Activated naive CD8-positive, alpha-beta T cell treated with anti-CD3 and anti-CD28 coated beads, Interleukin-2, amount 50 U/mL, for 24 hours (primary cell): ENCODE data around the gene TPBGL.

ENCODE experiments used
- ATAC-seq: fragments of 150-1000 bp; cut with Tn5 transposase; one replicate; pipeline ENCODE4 v1.10.0; 2021
- DNase-seq: peaks from one replicate; pipeline ENCODE4 v3.0.0; 2021
- H3K27ac Mint-ChIP-seq: one replicate; pipeline ENCODE4 v1.8.0; 2021; ENCODE audit warnings: mild to moderate bottlenecking, mixed read lengths
- H3K27me3 Mint-ChIP-seq: one replicate; pipeline ENCODE4 v1.8.0; 2021; ENCODE audit warnings: mixed read lengths
- H3K36me3 Mint-ChIP-seq: one replicate; pipeline ENCODE4 v1.8.0; 2021; ENCODE audit warnings: low read depth, mixed read lengths
- H3K4me1 Mint-ChIP-seq: one replicate; pipeline ENCODE4 v1.8.0; 2021; ENCODE audit warnings: mixed read lengths
- H3K4me3 Mint-ChIP-seq: one replicate; pipeline ENCODE4 v1.8.0; 2021; ENCODE audit warnings: mild to moderate bottlenecking, moderate library complexity, mixed read lengths
- H3K9me3 Mint-ChIP-seq: one replicate; pipeline ENCODE4 v1.8.0; 2021; ENCODE audit warnings: mixed read lengths

The TPBGL gene

DNA sequence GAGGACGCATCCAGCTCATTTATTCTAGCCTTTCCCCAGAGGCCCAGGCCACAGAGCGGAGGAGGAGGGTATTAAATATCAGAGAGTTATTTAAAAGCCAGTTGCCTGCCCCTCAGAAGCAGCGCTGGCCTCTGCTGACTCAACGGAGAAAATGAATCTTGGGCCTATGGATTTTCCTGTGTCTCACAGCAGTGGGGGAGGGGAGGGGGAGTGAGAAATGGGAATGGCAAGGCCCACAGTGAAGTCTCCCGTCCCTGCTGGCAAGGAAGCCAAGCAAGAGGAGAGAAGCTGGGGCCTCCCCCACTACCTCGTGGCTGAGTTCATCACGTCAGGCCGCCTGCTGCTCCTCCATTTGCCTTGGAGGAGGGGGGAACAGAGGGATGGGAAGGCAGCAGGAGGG, 4.5 kb upstream of the TPBGL start:
- Mint-ChIP-seq H3K4me3 (no peak overlapping the region), H3K4me1 (peaks cover 13% of the 10 kb centered on the region)

DNA sequence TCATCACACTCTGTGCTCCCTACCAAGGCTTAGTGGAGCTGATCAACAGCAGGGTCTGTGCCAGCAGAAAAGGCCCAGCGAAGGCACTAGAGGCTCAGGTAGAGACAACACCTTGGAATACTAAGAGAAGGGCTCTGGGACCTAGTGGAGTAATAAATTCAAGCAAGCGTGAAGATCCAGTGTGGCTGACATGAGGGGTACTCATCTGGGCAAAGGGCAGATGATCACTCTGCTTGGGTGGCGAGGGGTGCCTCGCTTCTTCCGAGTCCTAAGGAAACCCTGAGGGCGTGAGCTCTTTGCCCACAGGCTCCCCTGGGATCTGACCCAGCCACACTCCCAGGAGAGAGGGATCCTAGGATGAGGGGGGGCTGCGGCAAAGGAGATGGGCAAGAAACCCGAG, 3.5 kb upstream of the TPBGL start:
- H3K27me3 Mint-ChIP-seq: peaks cover 44% of the 10 kb centered on the region
- H3K27ac Mint-ChIP-seq: no peak overlapping the region

More for the DNA sequence above, 4.5 kb upstream of the TPBGL start:
- Mint-ChIP-seq H3K27me3 (peaks cover 44% of the 10 kb centered on the region), H3K36me3 (no peaks in the 10 kb centered on the region), H3K9me3 (no peaks in the 10 kb centered on the region), H3K27ac (no peak overlapping the region)
- DNase-seq (no peak), ATAC-seq (no peak)

DNA sequence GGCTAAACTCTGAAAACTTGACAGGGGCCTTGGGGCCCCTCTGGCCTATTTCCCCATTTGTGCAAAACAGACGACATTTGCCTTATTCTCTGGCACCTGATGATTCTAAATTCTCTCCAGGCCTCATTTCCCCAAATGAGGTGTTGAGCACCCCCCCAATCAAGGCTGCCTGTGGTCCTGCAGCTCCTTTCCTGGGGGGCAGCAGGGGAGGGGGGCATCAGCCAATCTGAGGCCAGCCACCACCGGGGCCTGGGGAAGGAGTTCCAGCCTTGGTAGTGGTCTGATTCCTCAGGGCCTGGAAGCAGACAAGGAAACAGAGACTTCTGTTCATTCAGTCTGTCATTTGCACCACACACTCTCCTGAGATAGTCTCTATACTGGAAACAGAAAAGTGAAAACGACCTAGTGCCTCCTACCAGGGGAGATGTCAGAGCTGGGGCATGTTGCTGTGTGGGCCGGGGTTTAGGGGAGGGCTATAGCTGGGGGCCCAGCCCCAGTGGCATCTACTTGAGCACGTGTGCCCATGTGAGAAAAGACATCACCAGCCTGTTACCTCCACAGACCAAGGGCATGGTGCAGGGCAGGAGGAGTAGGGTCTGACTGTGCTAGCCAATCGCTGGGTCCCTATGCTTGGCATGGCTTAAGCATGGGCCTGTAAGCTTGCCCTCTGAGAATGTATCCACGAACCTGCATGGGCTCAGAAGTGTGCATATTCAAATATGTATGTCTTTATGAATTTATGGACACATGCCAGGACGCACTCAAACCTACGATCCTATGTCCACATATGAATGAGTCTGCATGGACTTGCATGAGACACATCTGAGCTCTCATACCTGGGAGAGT, 1.8 kb upstream of the TPBGL start:
- Mint-ChIP-seq H3K9me3 (no peaks in the 10 kb centered on the region), H3K27me3 (peaks cover 52% of the 10 kb centered on the region), H3K4me3 (no peak overlapping the region), H3K36me3 (no peaks in the 10 kb centered on the region), H3K27ac (no peak overlapping the region), H3K4me1 (peaks cover 17% of the 10 kb centered on the region)
- DNase-seq (no peak), ATAC-seq (no peak)

More for the DNA sequence above, 3.5 kb upstream of the TPBGL start:
- Mint-ChIP-seq H3K4me1 (peaks cover 13% of the 10 kb centered on the region), H3K9me3 (no peaks in the 10 kb centered on the region), H3K36me3 (no peaks in the 10 kb centered on the region), H3K4me3 (no peak overlapping the region)
- DNase-seq (no peak), ATAC-seq (no peak)

DNA sequence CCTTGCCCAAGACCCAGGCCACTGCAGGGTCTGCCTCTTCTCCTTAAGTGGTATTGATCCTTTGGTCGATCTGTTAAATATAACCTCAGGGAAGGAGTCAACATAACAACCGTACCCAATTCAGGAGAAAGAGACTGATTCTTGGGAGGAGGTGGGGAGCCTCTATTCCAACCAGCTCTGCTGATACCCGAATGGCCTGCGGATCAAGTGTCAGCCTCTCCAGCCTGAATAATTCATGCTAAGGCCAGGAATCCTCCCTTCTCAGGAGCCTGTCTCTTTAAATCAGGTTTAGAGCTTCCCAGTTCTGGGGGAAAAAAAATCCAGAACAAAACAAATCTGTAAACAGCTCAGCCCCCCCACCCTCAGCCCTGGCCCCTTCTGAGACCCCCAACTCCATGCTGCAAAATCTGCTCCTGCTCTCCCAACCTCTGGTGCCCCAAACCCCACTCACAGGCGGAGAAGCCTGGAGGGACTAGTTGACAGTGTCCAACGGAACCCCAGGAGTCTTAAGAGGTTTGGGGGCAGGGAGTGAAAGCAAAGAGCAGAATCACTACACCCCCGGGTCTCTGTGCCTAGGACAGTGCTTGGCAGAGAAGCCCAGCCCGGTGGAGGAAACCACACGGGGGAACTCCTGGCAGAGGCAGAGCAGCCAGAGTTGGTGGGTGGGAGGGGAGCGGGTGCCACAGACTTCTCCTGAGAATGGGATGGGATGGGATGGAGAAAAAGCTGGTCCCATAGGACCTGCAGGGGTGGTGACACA, 863 bp upstream of the TPBGL start:
- no peaks in the 10 kb centered on the region for H3K36me3 Mint-ChIP-seq
- no peaks in the 10 kb centered on the region for H3K9me3 Mint-ChIP-seq
- H3K27me3 Mint-ChIP-seq: peaks cover 50% of the 10 kb centered on the region
- H3K4me3 Mint-ChIP-seq: peak overlapping the region; percentile 70
- peaks cover 17% of the 10 kb centered on the region for H3K4me1 Mint-ChIP-seq
- no peak for ATAC-seq
- no peak for DNase-seq
- no peak overlapping the region for H3K27ac Mint-ChIP-seq

DNA sequence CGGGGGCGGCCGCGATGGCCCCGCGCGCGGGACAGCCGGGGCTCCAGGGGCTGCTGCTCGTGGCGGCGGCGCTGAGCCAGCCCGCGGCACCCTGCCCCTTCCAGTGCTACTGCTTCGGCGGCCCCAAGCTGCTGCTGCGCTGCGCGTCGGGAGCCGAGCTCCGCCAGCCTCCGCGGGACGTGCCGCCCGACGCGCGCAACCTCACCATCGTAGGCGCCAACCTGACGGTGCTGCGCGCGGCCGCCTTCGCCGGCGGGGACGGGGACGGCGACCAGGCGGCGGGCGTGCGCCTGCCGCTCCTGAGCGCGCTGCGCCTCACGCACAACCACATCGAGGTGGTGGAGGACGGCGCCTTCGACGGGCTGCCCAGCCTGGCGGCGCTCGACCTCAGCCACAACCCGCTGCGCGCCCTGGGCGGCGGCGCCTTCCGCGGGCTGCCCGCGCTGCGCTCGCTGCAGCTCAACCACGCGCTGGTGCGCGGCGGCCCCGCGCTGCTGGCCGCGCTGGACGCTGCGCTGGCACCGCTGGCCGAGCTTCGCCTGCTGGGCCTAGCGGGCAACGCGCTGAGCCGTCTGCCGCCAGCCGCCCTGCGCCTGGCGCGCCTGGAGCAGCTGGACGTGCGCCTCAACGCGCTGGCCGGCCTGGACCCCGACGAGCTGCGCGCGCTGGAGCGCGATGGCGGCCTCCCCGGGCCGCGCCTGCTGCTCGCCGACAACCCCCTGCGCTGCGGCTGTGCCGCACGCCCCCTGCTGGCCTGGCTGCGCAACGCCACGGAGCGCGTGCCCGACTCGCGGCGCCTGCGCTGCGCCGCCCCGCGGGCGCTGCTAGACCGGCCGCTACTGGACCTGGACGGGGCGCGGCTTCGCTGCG, 697 bp downstream of the TPBGL start:
- DNase-seq (peak; percentile 90), ATAC-seq (peak; percentile 86)
- Mint-ChIP-seq H3K36me3 (no peaks in the 10 kb centered on the region), H3K27ac (no peak overlapping the region), H3K9me3 (no peaks in the 10 kb centered on the region), H3K4me1 (peaks cover 10% of the 10 kb centered on the region), H3K4me3 (peak overlapping the region; percentile 70), H3K27me3 (peaks cover 44% of the 10 kb centered on the region)

DNA sequence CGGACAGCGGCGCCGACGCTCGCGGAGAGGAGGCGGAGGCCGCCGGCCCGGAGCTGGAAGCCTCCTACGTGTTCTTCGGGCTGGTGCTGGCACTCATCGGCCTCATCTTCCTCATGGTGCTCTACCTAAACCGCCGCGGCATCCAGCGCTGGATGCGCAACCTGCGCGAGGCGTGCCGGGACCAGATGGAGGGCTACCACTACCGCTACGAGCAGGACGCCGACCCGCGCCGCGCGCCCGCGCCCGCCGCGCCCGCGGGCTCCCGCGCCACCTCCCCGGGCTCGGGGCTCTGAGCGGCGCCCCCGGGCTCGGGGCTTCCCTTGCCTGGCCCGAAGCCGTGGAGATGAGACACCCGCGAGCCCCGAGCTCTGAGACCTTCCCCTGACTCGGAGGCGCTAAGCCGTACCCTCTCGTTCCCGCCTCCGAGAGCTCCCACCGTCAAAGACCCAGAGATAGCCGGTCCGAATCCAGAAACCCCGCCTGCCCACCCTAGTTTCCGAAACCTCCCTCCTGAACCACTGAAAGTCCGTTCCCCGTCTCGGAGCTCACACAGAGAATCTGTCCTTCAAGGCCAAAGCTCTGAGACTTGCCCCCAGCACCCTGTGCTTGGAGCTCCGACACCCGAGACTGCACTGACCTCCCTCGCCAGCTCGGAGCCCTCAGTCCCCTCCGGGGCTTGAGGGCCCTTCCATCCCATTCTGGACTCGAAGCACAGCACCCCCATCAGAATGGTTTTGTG, 1.5 kb downstream of the TPBGL start:
- DNase-seq: no peak
- Mint-ChIP-seq H3K9me3 (no peaks in the 10 kb centered on the region), H3K36me3 (no peaks in the 10 kb centered on the region), H3K27ac (no peak overlapping the region), H3K4me3 (peak overlapping the region; percentile 70), H3K4me1 (peaks cover 10% of the 10 kb centered on the region), H3K27me3 (peaks cover 40% of the 10 kb centered on the region)
- no peak for ATAC-seq

DNA sequence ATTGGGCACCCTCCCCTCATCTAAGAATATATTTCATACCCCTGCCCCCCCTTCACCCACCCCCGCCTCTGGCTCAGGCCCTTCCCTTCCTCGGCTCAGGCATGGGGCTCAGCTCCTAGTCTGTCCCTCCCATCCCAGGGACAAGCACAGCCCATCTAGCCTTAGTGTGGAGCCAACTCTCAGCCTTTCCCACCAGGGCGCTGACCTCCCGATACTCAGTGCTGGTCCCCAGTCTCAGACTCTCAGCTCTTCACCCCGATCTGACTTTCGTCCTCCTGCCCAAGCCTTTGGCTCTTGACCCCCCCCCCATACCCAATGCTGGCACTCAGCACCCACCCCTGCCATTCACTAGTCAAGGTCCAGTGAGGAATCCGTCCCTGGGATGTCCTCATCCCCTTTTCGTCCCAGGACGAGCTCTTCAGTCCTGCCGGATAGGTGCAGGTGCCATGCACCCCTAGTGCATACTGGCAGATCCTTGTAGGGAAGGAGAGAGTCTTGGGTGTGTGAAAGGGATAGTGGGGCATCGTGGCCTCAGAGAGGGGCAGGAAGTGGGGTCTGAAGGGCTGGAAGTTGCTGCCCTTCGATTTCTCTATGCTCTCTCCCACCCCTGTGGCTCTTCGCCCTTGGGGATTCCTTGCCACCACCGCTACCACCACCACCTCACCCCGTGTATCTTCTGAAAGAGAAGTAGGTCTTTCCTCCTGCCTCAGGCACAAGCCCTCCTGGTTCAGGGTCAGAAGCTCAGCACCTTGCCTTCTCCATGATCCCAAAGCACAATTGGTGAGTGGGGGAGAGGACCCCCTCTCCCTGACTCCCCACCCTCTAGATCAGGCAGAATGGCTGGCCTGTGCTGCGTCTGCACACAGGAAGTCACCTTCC, 2.4 kb downstream of the TPBGL start:
- Mint-ChIP-seq H3K27ac (no peak overlapping the region), H3K4me3 (peak overlapping the region; percentile 70), H3K36me3 (no peaks in the 10 kb centered on the region), H3K27me3 (peaks cover 40% of the 10 kb centered on the region), H3K4me1 (peaks cover 10% of the 10 kb centered on the region), H3K9me3 (no peaks in the 10 kb centered on the region)
- no peak for ATAC-seq
- DNase-seq: no peak

DNA sequence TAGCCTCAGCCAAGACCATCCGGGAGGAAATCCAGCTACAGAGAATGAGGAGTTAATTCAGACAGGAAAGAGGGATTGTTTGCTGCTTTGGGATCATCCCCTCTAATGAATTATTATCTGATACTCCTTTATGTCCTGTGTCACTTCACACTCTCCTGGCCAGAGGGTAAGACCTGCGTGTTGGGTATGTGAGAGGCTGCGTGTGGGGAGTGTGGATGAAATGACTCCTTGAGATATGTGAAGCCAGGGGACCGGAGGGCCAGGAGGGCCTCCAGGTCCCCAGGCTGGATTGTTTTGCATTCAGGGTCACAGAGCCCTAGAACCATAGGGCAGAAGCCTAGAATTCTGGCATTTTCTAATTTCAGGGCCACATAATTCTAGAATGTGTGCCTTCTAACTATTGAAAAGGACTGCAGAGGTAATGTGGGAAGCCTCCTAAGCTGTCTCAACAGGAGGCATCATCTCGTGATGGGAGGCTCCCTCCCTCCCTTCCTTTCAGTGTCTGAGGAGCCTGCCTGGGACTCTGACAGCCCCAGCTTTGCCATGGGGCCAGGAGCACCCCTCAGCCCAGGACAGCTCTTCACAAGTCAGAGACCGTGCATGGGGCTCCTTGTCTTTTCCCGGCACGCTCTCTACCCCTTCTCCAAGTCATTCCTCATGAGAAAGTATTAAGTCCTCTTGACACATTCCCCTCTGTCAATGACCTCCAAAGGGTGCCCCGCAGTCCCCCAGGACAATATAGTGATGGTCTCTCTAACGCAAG, 3.7 kb downstream of the TPBGL start:
- Mint-ChIP-seq H3K27me3 (peaks cover 36% of the 10 kb centered on the region), H3K4me3 (no peak overlapping the region)

DNA sequence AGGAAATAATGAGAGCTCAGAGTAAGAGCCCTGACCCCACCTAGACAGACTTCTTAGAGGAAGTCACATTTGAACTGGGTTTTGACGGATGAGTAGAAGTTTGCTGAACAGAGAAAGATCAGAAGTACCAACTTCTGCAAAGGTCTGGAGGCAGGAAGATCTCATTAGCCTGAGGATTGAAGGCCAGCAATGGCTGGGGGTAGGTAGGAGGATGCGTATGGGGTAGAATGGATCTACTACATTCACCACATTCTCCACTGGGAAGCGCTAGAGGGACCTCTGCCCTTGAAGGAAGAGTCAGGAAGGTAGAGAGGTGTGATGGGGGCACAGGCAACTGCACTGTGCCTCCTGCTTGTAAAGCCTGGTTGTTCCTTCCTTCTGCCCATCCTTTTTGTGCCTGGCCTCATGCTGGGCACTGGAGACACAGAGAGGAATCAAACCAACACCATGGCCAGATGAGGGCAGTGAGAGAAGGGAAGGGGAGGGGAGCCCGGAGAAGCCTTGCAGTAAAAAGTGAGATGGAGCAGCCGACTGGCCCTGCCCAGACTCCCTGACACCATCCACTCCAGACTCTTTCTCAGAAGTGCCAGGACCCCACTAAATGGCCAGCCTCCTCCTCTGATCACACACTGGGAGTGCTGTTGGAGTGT, 4.9 kb downstream of the TPBGL start:
- Mint-ChIP-seq H3K4me3 (no peak overlapping the region), H3K9me3 (no peaks in the 10 kb centered on the region), H3K4me1 (peaks cover 4% of the 10 kb centered on the region), H3K27me3 (peaks cover 23% of the 10 kb centered on the region), H3K36me3 (no peaks in the 10 kb centered on the region), H3K27ac (no peak overlapping the region)
- DNase-seq (no peak), ATAC-seq (no peak)

More for the DNA sequence above, 3.7 kb downstream of the TPBGL start:
- no peaks in the 10 kb centered on the region for H3K9me3 Mint-ChIP-seq
- DNase-seq (no peak), ATAC-seq (no peak)
- H3K36me3 Mint-ChIP-seq: no peaks in the 10 kb centered on the region
- H3K27ac Mint-ChIP-seq: no peak overlapping the region
- peaks cover 10% of the 10 kb centered on the region for H3K4me1 Mint-ChIP-seq

DNA sequence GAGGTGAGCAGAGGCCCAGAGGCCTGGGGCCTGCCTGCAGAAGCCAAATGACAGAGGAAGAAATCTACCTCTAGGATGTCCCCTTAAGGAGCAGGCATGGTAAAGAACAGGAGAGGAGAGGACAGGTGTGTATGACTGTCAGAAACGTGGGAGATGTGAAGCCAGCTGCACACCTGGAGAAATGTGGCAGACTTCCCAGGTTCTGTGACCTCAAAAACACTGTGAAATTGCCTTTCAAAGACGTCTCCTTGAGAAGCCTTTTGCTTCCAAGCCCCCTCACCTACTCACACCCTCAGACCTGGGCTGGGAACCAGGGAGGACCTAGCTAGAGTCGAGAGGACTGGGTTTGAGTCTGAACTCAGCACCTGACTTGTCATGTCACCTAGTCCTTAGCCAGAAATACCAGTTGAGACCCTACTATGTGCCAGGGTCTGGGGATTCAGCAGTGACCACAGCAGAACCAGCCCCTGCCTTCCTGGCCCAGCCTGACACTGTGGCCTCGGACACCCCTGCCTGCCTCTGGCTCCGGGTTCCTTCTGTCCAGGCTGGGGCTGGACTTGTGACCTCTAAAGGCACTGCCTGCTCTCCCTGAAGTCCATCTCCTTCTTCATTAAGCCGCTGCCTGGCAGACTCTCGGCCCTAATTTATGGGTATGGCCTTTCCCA, 5.6 kb downstream of the TPBGL start:
- Mint-ChIP-seq H3K4me3 (no peak overlapping the region), H3K9me3 (no peaks in the 10 kb centered on the region), H3K4me1 (peaks cover 4% of the 10 kb centered on the region), H3K36me3 (no peaks in the 10 kb centered on the region), H3K27ac (no peak overlapping the region), H3K27me3 (peaks cover 23% of the 10 kb centered on the region)
- no peak for DNase-seq
- ATAC-seq: no peak

DNA sequence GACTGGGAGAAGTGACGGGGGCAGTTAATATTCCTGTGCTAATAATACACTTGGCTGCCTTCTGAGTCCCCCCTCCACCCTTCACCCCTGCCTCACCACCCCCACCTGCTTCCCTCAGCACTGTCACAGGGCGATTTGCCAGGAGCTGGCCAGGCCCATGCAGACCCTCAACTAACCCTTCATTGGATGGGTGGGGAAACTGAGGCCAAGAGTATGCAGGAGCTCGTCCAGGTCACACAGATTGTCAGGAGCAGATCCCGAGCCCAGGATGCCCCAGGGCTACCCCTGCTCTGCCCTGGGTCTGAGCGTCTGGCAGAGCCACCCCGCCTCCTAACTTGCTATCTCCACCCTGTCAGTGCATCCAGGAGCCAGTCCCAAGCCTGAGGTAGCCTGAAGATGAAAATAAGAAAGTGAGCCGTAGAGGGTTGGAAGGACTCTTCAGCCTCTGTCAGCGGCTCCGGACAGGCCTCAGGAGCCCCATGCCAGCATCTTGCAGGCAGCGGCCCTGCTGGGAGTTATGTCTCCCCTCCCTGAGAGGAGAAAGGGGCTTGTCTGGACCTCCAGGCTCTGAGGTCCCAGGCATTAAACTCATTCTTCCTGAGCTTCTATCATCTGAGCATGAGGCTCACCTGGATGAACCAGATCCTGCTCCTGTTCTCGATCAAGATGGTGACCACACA, 6.2 kb downstream of the TPBGL start:
- ATAC-seq (no peak), DNase-seq (no peak)
- Mint-ChIP-seq H3K9me3 (no peaks in the 10 kb centered on the region), H3K36me3 (no peaks in the 10 kb centered on the region), H3K4me1 (peaks cover 4% of the 10 kb centered on the region), H3K4me3 (no peak overlapping the region), H3K27ac (no peak overlapping the region), H3K27me3 (peaks cover 23% of the 10 kb centered on the region)

DNA sequence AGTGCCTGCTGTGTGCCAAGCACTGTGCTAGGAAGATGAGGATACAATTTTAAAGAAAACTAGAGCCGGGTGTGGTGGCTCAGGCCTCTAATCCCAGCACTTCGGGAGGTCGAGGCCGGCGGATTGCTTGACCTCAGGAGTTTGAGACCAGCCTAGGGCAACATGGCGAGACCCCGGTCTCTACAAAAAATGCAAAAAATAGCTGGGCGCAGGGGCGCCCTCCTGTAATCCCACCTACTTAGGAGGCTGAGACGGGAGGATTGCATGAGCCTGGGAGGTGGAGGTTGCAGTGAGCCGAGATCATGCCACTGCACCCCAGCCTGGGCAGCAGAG, 8.3 kb downstream of the TPBGL start:
- no peak overlapping the region for H3K4me3 Mint-ChIP-seq
- H3K4me1 Mint-ChIP-seq: no peaks in the 10 kb centered on the region
- peak overlapping the region; percentile 22 for H3K27ac Mint-ChIP-seq
- H3K27me3 Mint-ChIP-seq: peaks cover 5% of the 10 kb centered on the region
- H3K36me3 Mint-ChIP-seq: no peaks in the 10 kb centered on the region
- H3K9me3 Mint-ChIP-seq: no peaks in the 10 kb centered on the region
- DNase-seq (no peak), ATAC-seq (no peak)
